ENCODE measurements around the gene PRCD. TPM values are rescaled to one million over a fixed set of nuclear protein-coding genes. Genes with fewer than 3 reads are reported as not detected.
"Not testable (repeated sequence)": the region's sequence is repeated elsewhere in the genome, so short reads cannot be mapped to it uniquely, and the experiment has no call there.

The PRCD gene
- total and polyA plus RNA-seq, 12 donors = 1.5 to 17.3 (median 2.6) TPM

- Histone ChIP-seq H3K4me1 (peaks cover 5 to 42% (median 22%) of the 10 kb centered on the region in 9 donors), H3K27ac (no peak overlapping the region), H3K9me3 (no peaks in the 10 kb centered on the region), H3K36me3 (no peaks in the 10 kb centered on the region), H3K4me3 (no peak overlapping the region), H3K27me3 (peaks cover 0 to 9% (median 0%) of the 10 kb centered on the region in 7 donors)
- no peak for ATAC-seq
- 79 to 81% methylated on average over 6 to 7 of the region's 7 CpGs for WGBS, 2 donors
- DNase-seq = no peak
- intact Hi-C loops (cut with DNase I) = loop anchor here in 7 of 10 donors (2.0 to 10.0 kb wide), 5 partner anchors 37 to 199 kb away; partner anchors contain the start of genes QRICH2 (in 3 of the 7) and AANAT (in 1 of the 7)
- no peak for TF ChIP-seq CTCF (IDR thresholded peaks at IDR 0.05)
Measured at GRCh38 chr17:76504117-76504516, 35.7 kb upstream of the PRCD start.

- H3K4me3 ChIP-seq = no peak overlapping the region
- peak; percentile 83 to 87 for DNase-seq
- H3K36me3 ChIP-seq = no peaks in the 10 kb centered on the region
- 27 to 30% methylated on average over 24 of the region's 24 CpGs for WGBS, 2 donors
- TF ChIP-seq CTCF (IDR thresholded peaks at IDR 0.05) = peak; percentile 81 to 98 (median 94)
- intact Hi-C loops (cut with DNase I) = loop anchor here in 9 of 10 donors (1.0 to 10.0 kb wide), 7 partner anchors 40 to 204 kb away; partner anchors contain the start of genes QRICH2 (in 4 of the 9) and AANAT (in 3 of the 9)
- peaks cover 0 to 9% (median 0%) of the 10 kb centered on the region in 7 donors for H3K27me3 ChIP-seq
- H3K9me3 ChIP-seq = no peaks in the 10 kb centered on the region
- H3K4me1 ChIP-seq = peaks cover 2 to 40% (median 7%) of the 10 kb centered on the region in 9 donors
- ATAC-seq = peak; percentile 73 to 91 (median 79)
- no peak overlapping the region for H3K27ac ChIP-seq
Measured at GRCh38 chr17:76506408-76507345, 33.2 kb upstream of the PRCD start.

- not testable (repeated sequence) for H3K4me3 ChIP-seq, H3K36me3 ChIP-seq, ATAC-seq, DNase-seq, H3K27ac ChIP-seq, H3K27me3 ChIP-seq, H3K9me3 ChIP-seq
- WGBS, 2 donors = 59 to 70% methylated on average over 14 of the region's 14 CpGs
- intact Hi-C loops (cut with DNase I) = loop anchor here in 8 of 10 donors (5.0 to 10.0 kb wide), 5 partner anchors 101 to 206 kb away; partner anchors contain the start of gene QRICH2 (in 4 of the 8)
- H3K4me1 ChIP-seq = peaks cover 0 to 31% (median 3%) of the 10 kb centered on the region in 9 donors
Measured at GRCh38 chr17:76508472-76509063, 31.3 kb upstream of the PRCD start.

GRCh38 chr17:76510831-76511244 is 29.0 kb upstream of the PRCD start:
- Histone ChIP-seq H3K36me3 (no peaks in the 10 kb centered on the region), H3K27me3 (peaks cover 0 to 9% (median 0%) of the 10 kb centered on the region in 7 donors), H3K27ac (no peak overlapping the region), H3K4me1 (peaks cover 0 to 41% (median 10%) of the 10 kb centered on the region in 9 donors), H3K9me3 (no peaks in the 10 kb centered on the region), H3K4me3 (no peak overlapping the region)
- no peak for DNase-seq
- no peak for ATAC-seq
- intact Hi-C loops (cut with DNase I) = no loop called here
- WGBS, 2 donors = 14 to 23% methylated on average over 9 of the region's 9 CpGs
- TF ChIP-seq CTCF (IDR thresholded peaks at IDR 0.05) = no peak
